DMS53 treated with DMSO at 0.1 percent for 48 hours (cell line): Measurements from ENCODE around the gene KCNF1.
A peak's percentile ranks its signal among the peaks of the same experiment; 100 is the strongest.

Experiments used
- DNase-seq: peaks from one replicate; lab custom pipeline; 2025; ENCODE audit not compliant: unreplicated experiment; lab: John Stamatoyannopoulos, UW

Gene KCNF1, protein sequence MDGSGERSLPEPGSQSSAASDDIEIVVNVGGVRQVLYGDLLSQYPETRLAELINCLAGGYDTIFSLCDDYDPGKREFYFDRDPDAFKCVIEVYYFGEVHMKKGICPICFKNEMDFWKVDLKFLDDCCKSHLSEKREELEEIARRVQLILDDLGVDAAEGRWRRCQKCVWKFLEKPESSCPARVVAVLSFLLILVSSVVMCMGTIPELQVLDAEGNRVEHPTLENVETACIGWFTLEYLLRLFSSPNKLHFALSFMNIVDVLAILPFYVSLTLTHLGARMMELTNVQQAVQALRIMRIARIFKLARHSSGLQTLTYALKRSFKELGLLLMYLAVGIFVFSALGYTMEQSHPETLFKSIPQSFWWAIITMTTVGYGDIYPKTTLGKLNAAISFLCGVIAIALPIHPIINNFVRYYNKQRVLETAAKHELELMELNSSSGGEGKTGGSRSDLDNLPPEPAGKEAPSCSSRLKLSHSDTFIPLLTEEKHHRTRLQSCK

DNA sequence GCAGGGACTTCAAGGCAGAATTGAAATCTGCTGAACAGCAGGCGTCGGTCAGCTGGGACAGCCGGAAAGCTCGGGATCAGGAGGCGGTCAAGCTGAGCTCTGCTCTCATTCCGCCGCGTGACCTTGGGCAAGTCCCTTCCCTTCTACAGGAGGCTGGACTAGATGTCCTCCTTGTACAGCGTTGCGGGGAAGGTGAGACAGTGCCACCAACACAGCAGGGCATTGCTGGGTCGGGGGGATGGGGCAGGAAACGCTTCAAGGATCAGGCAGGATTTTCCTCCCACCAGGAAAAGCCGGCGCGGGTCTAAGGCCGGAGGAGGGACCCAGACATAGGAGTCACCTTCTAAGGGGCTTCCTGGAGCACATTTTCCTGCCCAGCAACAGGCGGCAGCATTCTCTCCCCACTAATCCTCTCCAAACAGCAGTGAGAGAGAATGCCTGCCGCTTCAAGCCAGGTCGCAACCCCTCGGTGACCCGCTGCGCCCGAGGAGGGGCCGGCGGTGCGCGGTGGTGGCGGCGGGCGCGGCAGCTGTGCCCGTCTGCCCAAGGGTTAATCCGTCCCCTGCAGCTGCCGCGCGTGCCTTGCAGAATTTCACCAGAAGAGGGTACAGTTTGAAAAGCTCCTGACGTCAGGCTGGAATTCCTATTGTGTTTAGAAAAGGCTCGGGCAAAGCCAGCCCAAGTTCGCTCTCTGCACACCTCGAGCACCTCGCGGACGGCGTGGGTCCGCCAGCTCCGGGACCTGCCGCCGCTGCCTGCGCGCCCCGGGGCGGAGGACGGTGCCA, at the start of gene KCNF1:
Gene KCNF1, plus strand, starts transcription at position 644 of the 785 bp plus-strand sequence. CDS start 493 bp downstream, outside the sequence.
- peak; percentile 52 for DNase-seq

DNA sequence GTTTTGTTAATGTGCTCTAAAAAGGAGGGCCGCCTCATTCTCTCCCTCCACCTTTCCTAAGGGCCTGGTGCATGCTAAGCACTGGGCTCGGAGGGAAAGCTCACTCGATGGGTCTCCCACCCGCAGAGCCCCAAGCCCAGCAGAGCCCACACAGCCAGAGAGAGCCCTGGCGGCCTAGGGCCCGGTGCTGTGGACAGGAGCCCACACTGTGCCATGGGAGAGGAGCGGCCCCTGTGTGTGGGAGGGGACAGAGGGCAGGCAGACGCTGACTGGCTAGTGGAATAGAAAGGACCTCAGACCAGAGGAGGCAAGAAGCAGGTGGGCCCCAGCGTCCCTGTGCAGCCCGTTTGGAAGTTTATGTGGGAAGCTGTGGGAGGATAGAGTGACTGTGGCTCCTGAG, 49.4 kb upstream of the KCNF1 start:
- DNase-seq, result no peak

DNA sequence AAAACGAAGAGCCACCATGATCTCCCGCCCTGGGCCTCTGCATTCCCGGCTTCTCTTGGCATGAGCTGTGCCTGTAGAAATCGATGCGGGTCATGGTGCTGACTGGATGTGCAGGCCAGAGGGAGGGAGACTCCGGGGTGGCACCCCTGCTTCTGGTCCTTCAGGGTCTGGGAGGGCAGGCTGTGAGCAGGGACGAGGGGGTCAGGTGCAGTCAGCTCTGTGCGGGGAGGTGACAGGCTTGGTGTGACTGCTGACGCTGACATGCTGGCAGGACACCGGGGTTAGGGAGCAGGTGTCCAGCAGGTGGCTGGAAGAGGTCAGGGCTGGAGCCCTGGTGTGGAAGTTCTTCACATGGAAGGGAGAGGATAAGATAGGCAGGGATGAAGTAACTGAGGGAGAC, 48.7 kb upstream of the KCNF1 start:
- DNase-seq, result no peak

DNA sequence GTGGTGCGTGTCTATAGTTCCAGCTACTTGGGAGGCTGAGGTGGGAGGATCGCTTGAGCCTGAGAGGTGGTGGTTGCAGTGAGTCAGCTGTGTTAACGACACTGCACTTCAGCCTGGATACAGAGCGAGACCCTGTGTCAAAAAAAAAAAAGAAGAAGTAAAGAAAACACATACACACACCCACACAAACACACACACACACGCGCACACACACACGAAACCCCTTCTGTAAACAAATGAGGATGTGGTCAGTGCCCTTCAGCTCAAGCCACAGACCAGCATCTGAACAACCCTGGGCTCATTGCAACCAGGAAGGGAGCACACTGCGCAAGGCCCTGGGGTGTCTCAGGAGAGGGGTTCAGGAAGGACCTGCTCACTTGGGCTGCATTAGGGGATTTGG, 47.9 kb upstream of the KCNF1 start:
- DNase-seq, result no peak

DNA sequence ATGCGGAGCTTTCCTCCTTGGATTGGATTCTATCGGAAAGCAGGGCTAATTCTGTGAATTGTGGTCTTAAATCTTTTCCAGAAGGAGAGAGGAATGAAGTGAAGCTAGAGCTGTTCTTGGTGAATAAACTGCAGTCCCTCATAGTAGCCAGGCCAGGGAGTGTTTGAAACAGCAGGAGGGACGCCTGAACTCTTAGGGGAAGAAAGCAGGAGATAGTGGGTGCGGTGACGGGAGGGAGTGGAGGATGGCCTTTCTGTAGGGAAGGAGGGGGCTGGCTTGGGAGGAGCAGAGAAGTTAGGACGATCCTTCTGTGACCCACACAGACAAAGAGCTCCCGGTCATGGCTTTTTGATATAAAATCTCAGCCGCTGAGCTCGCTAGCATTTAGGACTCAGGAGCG, 47.5 kb upstream of the KCNF1 start:
- no peak for DNase-seq

DNA sequence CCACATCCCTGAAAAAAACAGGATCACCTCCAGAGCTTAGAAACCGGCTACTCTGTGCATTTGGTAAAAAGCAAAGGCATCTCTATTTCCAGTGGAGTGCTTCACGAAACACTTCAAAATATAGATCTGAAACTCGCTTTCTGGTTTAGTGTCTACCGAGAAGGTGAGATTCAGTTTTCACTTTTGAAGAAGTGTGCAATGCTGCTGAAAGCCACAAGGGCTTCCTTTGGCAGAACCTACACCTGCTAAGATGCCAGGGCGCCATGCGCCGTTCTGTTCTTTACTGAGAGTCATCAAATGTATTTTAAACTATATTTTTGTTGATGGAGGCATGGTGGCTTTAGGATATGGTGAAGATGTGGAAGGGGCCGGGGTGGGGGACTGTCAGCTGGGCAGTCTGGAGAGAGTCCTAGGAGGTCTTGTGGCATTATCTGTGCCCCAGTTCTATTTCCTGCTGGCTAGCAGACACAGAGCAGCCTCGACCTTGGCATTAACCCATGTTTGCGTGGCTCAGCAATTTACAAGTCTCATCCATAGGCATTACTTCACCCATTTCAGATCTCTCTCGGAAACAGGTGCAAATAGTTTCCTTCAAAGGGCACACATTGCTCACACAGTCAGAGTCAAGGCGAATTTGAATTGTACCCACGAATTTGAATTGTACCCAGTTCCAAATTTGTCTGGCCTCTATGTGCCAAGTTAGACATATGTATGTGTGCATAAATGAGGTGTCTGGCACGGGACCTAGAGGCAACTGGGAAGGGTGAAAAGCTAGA, 46.7 kb upstream of the KCNF1 start:
- DNase-seq, result no peak

DNA sequence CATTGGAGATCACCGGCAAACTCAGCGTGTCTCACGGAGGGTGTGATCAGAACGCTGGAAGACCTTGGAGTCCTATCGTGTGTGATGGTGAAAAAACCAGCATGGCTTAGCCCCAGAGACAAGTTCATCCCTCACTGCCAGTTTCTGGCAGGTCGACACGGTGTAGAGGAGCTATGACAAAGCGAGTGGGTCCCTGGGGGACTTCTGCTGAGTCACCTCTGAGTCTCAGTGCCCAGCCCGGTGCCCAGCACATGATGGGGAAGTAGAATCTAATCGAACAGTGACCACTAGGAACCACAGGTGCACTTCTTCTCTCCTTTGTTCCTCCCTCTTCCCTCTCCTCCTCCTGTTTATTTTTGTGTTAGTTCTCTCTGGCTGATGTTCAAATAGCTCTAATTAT, 45.9 kb upstream of the KCNF1 start:
- DNase-seq, result no peak

DNA sequence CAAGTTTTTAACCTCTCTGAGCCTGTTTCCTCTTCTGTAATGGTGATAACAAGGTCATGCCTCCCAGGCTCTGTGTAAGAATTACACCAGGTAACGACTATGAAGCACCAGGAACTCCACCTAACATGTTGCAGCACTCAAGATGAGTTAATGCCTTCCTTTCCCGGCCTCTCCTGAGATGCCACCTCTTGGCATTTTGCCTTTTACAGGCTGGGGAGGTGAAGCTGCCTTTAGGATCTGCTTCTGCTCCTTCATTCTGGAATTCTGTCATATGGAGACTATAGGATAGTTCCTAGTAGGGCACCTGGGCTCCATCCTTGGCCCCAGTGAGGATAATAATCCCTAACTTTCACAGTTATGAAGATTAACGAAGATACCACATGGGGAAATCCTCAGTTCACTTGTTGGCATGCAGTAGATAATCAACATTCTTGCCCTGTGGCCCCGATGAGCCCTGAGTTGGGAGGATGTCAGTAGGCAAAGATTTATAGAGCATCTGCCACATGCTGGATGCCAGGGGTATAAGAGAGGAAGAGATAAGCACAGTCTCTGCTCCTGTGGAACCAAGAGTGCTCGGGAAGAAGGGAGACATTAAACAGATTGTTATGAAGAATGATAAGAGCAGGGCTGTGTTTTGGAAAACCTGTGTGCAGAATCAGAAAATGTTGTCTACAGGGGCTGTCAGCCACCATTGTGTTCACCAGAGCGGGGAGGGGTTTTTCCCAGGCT, 43.9 kb upstream of the KCNF1 start:
- no peak for DNase-seq

DNA sequence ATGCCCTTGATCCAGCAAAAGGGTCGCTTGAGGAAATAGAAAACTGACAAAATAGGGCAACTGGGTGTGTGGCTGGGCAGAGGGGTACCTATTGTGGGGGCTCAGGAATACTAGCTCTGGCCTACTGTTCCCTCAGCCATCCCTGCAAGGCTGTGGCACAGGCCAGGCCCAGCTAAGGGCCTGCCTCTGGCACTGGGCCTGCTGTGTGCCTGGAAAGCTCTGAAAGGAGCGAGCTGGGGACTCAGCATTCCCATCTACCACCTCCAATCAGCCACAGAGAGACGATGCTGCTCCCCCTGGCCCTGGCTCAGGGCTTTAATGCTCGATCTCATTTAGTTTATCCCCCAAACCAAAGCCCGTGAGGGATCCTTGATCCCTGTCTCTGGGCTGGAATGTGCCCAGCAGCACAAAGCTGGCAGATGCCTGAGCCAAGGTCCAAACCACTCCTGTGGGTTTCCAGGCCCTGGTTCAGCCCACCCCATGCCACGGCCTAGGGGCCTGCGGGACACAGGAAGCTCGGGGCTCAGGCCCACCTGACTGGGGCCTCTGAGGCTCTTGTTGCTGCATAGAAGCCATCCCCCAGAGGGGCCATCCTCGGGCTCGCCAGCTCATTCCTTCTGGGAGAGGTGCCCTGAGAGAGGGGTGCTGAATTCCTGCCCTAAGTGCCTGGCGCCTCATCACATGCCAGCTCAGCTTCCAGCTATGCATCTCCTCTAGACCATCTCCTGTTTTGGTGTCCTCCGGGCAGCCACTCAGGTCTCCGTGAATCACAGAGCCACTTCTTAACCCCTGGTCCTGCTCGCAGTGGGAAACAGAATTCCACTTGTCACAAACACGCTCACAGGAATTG, 43.0 kb upstream of the KCNF1 start:
- DNase-seq, result no peak

DNA sequence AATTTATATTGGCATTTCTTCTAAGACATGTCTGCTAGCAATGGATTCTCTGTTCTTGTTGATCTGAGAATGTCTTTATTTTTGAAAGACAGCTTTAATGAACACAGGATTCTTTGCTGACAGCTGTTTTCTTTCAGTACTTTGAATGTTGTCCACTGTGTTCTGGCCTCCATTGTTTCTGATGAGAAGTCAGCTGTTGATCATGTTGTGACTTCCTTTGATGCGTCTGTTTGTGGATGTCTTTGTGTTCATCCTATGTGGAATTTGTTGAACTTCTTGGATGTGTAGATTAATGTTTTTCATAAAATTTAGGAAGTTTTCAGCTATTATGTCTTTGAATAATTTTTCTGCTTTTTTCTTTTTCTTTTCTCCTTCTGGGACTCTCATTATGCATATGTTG, 39.8 kb upstream of the KCNF1 start:
- no peak for DNase-seq

DNA sequence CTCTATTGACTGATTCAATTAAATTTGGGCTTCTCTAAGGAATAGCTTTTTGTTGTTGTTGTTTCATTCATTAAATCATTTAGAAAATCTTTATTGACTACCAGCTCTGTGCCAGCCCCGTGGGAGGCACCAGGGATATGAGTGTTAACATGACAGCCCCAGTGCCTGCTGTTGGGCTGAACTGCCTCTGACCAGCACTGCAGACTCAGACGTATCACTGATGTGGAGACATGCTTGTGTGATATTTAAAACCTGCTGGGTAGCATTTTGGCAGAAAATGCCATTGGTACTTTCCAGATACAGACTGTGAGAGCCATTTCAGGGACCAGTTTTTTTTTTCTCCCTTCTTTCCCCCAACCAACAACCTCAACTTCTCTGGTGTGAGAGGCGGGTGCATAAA, 38.6 kb upstream of the KCNF1 start:
- DNase-seq, result no peak

DNA sequence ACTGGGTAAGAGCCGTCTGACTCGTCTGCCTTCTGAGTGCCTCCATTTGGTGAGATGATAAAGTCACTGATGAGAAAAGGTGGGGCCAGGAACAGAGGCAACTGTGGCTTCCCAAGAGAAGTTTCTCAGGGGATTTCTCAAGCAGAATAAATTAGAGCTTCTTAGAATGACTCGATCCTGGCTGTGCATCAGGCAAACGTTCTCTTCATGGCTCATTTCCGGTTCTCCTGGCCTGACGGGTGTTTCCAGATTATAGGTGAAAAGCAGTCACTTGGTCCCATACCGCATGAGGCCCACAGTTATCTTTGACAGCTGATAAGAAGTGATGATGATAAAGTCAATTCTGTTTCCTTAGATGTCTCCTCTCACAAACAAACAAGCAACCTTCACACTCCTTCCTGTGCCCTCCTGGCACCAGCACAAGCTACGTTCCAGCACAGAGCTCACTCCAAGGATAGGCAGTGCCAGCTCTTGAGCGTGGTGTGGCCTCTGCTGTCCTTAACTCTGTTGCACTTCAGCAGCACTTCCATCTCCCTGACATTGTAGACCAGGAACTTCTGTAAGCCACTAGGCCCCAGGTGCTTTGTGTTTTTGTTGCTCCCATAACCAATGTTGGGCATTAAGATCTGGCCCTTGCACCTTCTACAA, 37.8 kb upstream of the KCNF1 start:
- no peak for DNase-seq

DNA sequence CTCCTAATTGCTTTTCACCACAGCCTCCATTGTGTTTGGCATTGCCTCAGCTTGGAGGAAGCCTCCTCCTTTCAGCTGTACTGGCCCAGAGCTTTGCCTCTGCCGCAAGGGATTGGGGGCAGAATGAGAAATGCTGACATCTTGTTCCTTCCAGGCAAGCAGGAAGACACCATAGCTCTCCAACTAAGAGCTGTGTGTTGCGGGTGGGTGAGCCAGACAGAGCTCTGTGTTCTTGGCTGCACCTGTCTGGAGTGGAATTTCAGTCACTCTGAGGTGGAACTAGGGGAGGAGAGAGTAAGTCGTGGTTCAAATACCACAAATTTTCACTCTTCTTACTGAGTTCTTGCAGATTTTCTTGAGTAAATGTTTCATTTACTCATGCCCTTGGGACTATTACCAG, 36.6 kb upstream of the KCNF1 start:
- DNase-seq, result no peak

DNA sequence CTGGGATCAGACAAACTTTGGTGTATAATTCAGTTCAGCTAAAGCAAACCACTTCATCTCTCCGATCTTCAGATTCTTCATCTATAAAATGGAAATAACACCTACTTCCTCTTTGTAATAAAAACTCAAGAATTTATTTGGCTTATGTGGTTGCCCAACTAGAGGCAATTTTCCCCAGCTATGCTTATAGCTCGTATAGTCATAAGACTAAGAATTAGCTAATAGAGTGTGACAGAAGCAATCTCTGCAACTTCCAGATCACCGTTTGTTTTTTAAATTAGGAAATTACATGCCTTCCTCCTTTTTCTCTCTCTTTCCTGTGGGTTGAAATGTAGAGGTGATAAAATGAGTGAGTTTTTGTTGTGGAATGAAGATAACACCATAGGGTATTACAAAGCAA, 35.3 kb upstream of the KCNF1 start:
- no peak for DNase-seq

DNA sequence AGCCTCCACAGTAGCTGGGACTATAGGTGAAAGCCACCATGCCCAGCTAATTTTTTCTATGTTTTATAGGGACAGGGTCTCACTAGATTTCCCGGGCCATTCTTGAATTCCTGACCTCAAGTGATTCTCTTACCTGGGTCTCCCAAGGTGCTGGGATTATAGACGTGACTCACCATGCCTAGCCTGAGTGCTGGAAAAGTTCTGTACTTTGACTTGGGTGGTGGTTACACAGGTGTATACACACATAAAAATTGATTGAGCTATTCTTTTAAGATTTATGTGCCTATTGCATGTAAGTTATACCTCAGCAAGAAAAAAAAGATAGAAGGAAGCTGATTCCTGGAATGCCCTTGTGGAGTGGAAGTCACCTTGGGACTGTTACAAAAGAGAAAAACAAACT, 34.8 kb upstream of the KCNF1 start:
- DNase-seq, result no peak

DNA sequence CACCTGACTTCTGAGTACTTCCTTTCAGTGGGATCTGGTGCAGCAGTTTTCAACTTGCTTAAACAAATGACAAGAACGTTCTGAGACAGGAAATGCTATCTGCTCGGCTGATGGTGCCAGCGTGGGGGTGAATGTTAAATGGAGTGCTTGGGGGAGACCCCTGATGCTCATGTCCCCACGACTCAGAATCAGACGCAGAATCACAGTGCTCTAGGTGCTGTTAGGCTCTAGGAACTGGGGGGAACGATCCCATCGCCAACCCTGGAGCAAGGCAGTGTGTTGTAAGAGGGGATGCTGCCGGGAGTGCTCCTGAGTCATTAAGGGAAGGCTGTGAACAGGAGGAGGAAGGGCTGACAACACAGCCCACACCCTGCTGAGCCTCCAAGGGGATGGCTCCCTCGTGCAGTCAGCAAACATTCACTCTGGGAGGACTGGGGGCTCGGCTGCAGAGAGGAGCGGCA, 34.1 kb upstream of the KCNF1 start:
- DNase-seq, result no peak

DNA sequence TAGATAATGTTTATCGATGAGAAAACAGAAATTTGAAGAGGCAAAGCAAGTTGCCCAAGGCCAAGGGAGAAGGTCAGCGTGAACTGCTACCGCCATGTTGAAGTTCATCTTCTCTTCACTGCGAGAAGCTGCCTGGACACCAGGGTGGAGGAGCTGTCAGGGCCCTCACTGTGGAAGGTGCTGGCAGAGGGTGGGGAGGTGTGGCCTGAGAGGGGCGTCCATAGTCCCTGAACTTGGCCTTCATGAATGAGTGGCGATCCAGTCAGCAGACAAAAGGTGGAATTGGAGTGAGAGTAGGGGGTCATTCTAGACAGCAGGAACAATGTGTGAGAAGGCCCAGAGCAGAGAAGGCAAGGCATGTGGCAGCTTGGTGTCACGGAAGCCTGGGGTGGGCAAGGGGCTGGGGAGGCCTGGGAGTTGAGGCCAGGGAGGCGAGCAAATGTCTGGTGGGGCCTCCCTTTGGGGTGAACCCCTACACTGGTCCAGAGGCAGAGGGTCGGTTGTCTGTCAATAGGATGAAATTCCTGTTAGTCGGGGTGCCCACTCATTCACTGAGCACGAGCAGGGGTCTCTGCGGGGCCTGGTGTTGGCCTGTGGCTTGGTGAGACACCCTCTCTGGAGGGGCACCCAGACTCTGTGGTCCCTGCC, 33.3 kb upstream of the KCNF1 start:
- no peak for DNase-seq

DNA sequence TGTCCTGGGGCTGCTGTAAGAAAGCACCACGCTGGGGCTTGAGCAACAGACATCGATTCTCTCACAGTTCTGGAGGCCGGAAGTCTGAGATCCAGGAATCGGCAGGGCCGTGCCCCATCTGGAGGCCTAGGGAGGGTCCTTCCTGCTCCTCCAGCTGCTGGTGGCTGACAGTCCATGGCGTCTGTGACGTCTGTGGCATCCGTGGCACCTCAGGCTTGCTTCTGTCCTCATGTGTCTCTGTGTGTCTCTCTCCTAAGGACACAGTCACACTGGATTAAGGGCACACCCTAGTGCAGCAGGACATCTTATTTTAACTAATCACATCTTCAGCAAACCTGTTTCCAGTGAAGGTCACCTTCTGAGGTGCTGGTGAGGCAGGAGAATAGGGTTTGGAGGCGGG, 32.6 kb upstream of the KCNF1 start:
- DNase-seq, result no peak
